GM12873 (cell line): ENCODE data around the gene UNC13C.

Experiments used
- TF ChIP-seq, protein P1 (sequence below): IDR thresholded peaks from 2 replicates; pipeline ENCODE4 v1.5.1; 2012; ENCODE audit warnings: low read depth, mild to moderate bottlenecking, moderate library complexity, low read length, control low read depth; ENCODE audit not compliant: insufficient read depth; ENCODE audit errors: missing control alignments

Gene UNC13C

DNA sequence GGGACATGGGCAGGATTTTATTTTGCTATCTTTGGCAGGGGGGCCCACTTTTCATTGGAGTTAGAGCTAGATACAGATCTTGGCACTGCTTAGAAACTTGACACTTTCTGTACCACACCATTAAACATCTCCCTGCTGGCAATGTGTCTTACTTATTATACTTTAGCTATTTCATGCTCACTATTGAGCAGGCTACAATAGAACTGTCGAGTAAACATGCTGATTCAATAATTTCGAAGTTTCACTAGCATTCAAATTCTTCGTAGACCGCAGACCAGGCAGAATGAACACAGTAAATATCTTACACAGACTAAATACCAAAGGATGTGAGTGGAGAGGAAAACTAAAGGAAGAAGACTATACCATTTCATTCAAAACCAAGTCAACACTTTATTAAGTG lies 180.8 kb downstream of the UNC13C start:
- TF ChIP-seq, protein P1, sequence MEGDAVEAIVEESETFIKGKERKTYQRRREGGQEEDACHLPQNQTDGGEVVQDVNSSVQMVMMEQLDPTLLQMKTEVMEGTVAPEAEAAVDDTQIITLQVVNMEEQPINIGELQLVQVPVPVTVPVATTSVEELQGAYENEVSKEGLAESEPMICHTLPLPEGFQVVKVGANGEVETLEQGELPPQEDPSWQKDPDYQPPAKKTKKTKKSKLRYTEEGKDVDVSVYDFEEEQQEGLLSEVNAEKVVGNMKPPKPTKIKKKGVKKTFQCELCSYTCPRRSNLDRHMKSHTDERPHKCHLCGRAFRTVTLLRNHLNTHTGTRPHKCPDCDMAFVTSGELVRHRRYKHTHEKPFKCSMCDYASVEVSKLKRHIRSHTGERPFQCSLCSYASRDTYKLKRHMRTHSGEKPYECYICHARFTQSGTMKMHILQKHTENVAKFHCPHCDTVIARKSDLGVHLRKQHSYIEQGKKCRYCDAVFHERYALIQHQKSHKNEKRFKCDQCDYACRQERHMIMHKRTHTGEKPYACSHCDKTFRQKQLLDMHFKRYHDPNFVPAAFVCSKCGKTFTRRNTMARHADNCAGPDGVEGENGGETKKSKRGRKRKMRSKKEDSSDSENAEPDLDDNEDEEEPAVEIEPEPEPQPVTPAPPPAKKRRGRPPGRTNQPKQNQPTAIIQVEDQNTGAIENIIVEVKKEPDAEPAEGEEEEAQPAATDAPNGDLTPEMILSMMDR = no peak

GRCh38 chr15:54187325-54187724 lies 209.1 kb downstream of the UNC13C start:
- TF ChIP-seq, protein P1 = no peak

- TF ChIP-seq, protein P1 = no peak
These were observed 219.8 kb downstream of the UNC13C start for GRCh38 chr15:54197995-54198394.

DNA sequence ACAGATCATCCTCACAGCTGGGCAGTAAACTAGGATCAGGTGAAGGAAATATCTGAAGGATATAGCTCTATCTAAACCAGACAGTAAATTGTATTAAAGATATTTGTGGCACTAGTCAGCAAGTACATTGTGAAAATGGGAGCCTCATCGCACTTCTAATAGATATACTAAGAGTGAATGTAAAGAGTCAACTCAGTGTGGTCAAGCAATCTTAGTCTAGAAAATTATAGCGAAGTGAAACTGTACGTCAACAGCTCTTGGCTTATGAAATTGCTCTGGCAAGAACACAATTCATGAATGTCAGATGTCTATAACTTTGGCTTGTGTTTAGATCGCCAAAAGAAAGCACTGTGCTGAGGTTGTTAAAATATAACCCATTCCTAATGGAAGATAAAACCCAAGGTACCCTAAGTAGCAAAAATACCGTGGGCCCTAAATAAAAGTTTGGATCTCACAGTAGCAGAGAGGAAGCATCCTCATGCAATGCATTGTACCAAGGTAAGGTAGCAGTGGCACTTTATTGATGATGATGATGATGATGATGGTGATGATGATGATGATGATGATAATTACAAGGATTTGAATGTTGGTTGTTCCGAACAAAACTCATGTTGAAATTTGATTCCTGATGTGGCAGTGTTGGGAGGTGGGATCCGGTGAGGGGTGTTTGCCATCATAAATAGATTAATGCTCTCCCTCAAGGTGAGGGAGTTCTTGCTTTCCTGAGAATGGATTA lies 228.5 kb downstream of the UNC13C start:
- TF ChIP-seq, protein P1 = no peak

- TF ChIP-seq, protein P1 = no peak
These were observed 230.5 kb downstream of the UNC13C start for GRCh38 chr15:54208786-54209185.

GRCh38 chr15:54212635-54213034 lies 234.4 kb downstream of the UNC13C start:
- TF ChIP-seq, protein P1 = no peak

GRCh38 chr15:54226455-54226854 lies 248.2 kb downstream of the UNC13C start:
- TF ChIP-seq, protein P1 = no peak
